GM23338 (cell line): Measurements from ENCODE around the gene APBB3. TPM values are rescaled to one million over a fixed set of nuclear protein-coding genes. Genes with fewer than 3 reads are reported as not detected.

ENCODE experiments used
- ATAC-seq: fragments of 200-7000 bp; cut with Tn5 transposase; 3 replicates; pipeline ENCODE4 v1.9.1; 2020
- DNase-seq: peaks from one replicate; pipeline ENCODE4 v3.0.0-alpha.2; 2015; ENCODE audit warnings: low spot score
- H2AFZ ChIP-seq: fragments of 200-600 bp; sonication (generic); 2 replicates; pipeline ENCODE4 v1.8.0; 2016; ENCODE audit warnings: antibody characterized with exemption, mild to moderate bottlenecking, moderate library complexity
- H3F3A ChIP-seq: fragments of 200-600 bp; sonication (generic); replicated peaks from 2 replicates; pipeline ENCODE4 v1.8.0; 2017; ENCODE audit warnings: antibody characterized with exemption, mixed run types, low read depth
- H3K27ac ChIP-seq: fragments of 200-600 bp; sonication (generic); 2 replicates; pipeline ENCODE4 v1.6.1; 2016; ENCODE audit warnings: low read depth
- H3K27me3 ChIP-seq: fragments of 200-600 bp; sonication (generic); 2 replicates; pipeline ENCODE4 v1.8.0; 2016; ENCODE audit warnings: mild to moderate bottlenecking, mixed run types, moderate library complexity; ENCODE audit not compliant: insufficient read depth
- H3K36me3 ChIP-seq: fragments of 200-600 bp; sonication (generic); 2 replicates; pipeline ENCODE4 v1.8.0; 2016; ENCODE audit warnings: mild to moderate bottlenecking; ENCODE audit not compliant: insufficient read depth
- H3K4me1 ChIP-seq: fragments of 200-600 bp; sonication (generic); 2 replicates; pipeline ENCODE4 v1.8.0; 2016; ENCODE audit warnings: mild to moderate bottlenecking, moderate library complexity; ENCODE audit not compliant: insufficient read depth
- H3K4me2 ChIP-seq: fragments of 200-600 bp; sonication (generic); 2 replicates; pipeline ENCODE4 v1.7.1; 2017; ENCODE audit warnings: mixed run types
- H3K4me3 ChIP-seq: fragments of 200-600 bp; sonication (generic); 2 replicates; pipeline ENCODE4 v1.6.1; 2016; ENCODE audit warnings: mixed run types
- H3K79me2 ChIP-seq: fragments of 200-600 bp; sonication (generic); replicated peaks from 2 replicates; pipeline ENCODE4 v1.8.0; 2017; ENCODE audit warnings: mild to moderate bottlenecking; ENCODE audit not compliant: insufficient read depth
- H3K9me2 ChIP-seq: fragments of 200-600 bp; sonication (generic); 2 replicates; pipeline ENCODE4 v1.8.0; 2017; ENCODE audit not compliant: insufficient read depth
- H4K20me1 ChIP-seq: fragments of 200-600 bp; sonication (generic); replicated peaks from 2 replicates; pipeline ENCODE4 v1.8.0; 2017; ENCODE audit warnings: mild to moderate bottlenecking; ENCODE audit not compliant: insufficient read depth
- H3K27ac Mint-ChIP-seq: 2 replicates; pipeline ENCODE4 v1.8.0; 2020; ENCODE audit warnings: inconsistent platforms, mild to moderate bottlenecking, moderate library complexity, mixed read lengths
- H3K27me3 Mint-ChIP-seq: 3 replicates; pipeline ENCODE4 v1.8.0; 2022; ENCODE audit warnings: low read depth, mild to moderate bottlenecking, moderate library complexity, mixed read lengths, inconsistent platforms; ENCODE audit not compliant: insufficient read depth, poor library complexity
- H3K36me3 Mint-ChIP-seq: 3 replicates; pipeline ENCODE4 v1.8.0; 2021; ENCODE audit warnings: low read depth, mild to moderate bottlenecking, inconsistent platforms, moderate library complexity, mixed read lengths
- H3K4me1 Mint-ChIP-seq: 3 replicates; pipeline ENCODE4 v1.8.0; 2020; ENCODE audit warnings: mild to moderate bottlenecking, inconsistent platforms, mixed read lengths
- H3K4me3 Mint-ChIP-seq: 3 replicates; pipeline ENCODE4 v1.8.0; 2021; ENCODE audit warnings: moderate library complexity, mild to moderate bottlenecking, inconsistent platforms, mixed read lengths
- H3K9me3 Mint-ChIP-seq: 3 replicates; pipeline ENCODE4 v1.8.0; 2020; ENCODE audit warnings: moderate library complexity, mild to moderate bottlenecking, inconsistent platforms, mixed read lengths
- CREB1 ChIP-seq: fragments of 250-450 bp; sonication (Bioruptor Pico); IDR thresholded peaks from 2 replicates; pipeline ENCODE4 v1.5.0; 2020; ENCODE audit warnings: low read depth, mild to moderate bottlenecking, moderate library complexity
- POLR2AphosphoS5 ChIP-seq: IDR thresholded peaks from 2 replicates; pipeline ENCODE4 v1.6.1; 2016; ENCODE audit warnings: antibody characterized with exemption, low read depth
- STAT1 ChIP-seq: IDR thresholded peaks from one replicate; pipeline ENCODE4 v1.6.1; 2016; ENCODE audit warnings: antibody characterized with exemption; ENCODE audit not compliant: unreplicated experiment
- polyA plus RNA-seq: library from polyadenylated mRNA; unstranded; fragments of >200 nt; fragmentation: Nextera tagmentation; extraction: Ambion mirVana; gene quantifications from 2 replicates; pipeline ENCODE4 v1.2.1, GENCODE V29; 2016
- total RNA-seq: library from RNA; depleted of rRNA; stranded (reverse); fragments of >200 nt; shearing (Covaris generic); gene quantifications from 2 replicates; pipeline ENCODE4 v1.2.3, GENCODE V29; 2014
- TF ChIP-seq, protein P1 (sequence below): fragments of 250-450 bp; sonication (Bioruptor Pico); IDR thresholded peaks from 2 replicates; pipeline ENCODE4 v1.5.0; 2020; ENCODE audit warnings: mild to moderate bottlenecking, moderate library complexity
- TF ChIP-seq, protein P2 (sequence below): IDR thresholded peaks from one replicate; pipeline ENCODE4 v1.6.1; 2018; ENCODE audit warnings: antibody characterized with exemption; ENCODE audit not compliant: unreplicated experiment
- TF ChIP-seq, protein P3 (sequence below): IDR thresholded peaks from 2 replicates; pipeline ENCODE4 v1.6.1; 2016; ENCODE audit warnings: antibody characterized with exemption
- TF ChIP-seq, protein P4 (sequence below), 2 experiments: fragments of 200-600 bp in 1 of 2; sonication (generic) in 1 of 2; conservative IDR thresholded peaks; 2 replicates each; pipeline versions ENCODE4 v1.5.1 to v1.6.1; 2016 to 2017; ENCODE audit warnings: antibody characterized with exemption in 2 of 2, low read depth in 2 of 2, mild to moderate bottlenecking in 2 of 2, moderate library complexity in 1 of 2

APBB3 gene
- total and polyA plus RNA-seq, 2 experiments from 2014 or later = 9.0 to 15.4 TPM

DNA sequence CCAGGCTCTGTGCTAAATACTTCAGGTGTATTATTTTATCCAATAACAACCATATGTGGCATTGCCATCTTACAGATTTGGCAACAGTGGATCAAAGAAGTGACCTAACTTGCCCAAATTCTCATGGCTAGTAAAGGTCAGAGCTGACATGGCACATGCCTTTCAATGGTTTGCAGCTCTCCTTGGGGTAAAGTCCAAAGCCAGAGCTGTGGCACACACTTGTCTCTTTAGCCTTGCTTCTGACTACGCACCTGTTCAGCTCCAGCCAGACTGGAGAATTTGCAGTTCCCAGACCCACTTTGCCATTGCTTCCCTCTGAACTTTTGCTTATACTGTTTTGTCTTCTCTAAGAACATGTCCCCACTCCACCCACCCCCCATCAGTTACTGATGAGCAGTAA lies 6.1 kb upstream of the APBB3 start (continued):
- TF ChIP-seq, protein P1, sequence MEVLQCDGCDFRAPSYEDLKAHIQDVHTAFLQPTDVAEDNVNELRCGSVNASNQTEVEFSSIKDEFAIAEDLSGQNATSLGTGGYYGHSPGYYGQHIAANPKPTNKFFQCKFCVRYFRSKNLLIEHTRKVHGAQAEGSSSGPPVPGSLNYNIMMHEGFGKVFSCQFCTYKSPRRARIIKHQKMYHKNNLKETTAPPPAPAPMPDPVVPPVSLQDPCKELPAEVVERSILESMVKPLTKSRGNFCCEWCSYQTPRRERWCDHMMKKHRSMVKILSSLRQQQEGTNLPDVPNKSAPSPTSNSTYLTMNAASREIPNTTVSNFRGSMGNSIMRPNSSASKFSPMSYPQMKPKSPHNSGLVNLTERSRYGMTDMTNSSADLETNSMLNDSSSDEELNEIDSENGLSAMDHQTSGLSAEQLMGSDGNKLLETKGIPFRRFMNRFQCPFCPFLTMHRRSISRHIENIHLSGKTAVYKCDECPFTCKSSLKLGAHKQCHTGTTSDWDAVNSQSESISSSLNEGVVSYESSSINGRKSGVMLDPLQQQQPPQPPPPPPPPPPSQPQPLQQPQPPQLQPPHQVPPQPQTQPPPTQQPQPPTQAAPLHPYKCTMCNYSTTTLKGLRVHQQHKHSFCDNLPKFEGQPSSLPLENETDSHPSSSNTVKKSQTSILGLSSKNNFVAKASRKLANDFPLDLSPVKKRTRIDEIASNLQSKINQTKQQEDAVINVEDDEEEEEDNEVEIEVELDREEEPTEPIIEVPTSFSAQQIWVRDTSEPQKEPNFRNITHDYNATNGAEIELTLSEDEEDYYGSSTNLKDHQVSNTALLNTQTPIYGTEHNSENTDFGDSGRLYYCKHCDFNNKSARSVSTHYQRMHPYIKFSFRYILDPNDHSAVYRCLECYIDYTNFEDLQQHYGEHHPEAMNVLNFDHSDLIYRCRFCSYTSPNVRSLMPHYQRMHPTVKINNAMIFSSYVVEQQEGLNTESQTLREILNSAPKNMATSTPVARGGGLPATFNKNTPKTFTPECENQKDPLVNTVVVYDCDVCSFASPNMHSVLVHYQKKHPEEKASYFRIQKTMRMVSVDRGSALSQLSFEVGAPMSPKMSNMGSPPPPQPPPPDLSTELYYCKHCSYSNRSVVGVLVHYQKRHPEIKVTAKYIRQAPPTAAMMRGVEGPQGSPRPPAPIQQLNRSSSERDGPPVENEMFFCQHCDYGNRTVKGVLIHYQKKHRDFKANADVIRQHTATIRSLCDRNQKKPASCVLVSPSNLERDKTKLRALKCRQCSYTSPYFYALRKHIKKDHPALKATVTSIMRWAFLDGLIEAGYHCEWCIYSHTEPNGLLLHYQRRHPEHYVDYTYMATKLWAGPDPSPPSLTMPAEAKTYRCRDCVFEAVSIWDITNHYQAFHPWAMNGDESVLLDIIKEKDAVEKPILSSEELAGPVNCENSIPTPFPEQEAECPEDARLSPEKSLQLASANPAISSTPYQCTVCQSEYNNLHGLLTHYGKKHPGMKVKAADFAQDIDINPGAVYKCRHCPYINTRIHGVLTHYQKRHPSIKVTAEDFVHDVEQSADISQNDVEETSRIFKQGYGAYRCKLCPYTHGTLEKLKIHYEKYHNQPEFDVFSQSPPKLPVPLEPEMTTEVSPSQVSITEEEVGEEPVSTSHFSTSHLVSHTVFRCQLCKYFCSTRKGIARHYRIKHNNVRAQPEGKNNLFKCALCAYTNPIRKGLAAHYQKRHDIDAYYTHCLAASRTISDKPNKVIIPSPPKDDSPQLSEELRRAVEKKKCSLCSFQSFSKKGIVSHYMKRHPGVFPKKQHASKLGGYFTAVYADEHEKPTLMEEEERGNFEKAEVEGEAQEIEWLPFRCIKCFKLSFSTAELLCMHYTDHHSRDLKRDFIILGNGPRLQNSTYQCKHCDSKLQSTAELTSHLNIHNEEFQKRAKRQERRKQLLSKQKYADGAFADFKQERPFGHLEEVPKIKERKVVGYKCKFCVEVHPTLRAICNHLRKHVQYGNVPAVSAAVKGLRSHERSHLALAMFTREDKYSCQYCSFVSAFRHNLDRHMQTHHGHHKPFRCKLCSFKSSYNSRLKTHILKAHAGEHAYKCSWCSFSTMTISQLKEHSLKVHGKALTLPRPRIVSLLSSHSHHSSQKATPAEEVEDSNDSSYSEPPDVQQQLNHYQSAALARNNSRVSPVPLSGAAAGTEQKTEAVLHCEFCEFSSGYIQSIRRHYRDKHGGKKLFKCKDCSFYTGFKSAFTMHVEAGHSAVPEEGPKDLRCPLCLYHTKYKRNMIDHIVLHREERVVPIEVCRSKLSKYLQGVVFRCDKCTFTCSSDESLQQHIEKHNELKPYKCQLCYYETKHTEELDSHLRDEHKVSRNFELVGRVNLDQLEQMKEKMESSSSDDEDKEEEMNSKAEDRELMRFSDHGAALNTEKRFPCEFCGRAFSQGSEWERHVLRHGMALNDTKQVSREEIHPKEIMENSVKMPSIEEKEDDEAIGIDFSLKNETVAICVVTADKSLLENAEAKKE = no peak
- TF ChIP-seq POLR2AphosphoS5 = no peak

DNA sequence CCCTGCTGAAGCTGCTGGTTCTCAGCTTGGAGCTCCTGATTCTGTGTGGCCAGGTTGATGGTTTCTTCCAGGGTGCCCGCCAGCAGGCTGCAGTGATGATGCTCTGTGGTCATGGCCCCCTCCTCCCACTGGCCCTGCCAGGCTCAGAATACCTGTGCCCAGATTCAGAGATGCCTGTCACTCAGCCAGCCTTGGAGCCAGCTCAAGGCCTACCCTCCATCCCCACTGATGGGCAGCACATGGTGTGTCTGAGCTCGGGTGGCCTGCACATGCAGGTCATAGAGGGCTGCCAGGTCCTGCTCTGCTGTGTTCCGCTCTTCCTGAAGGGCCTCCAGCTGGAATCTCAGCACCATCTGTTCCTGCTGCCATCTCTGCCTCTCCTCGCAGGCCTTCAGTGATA lies 5.7 kb upstream of the APBB3 start:
- Histone ChIP-seq H4K20me1 (peaks cover 8% of the 10 kb centered on the region; the same call in 1 of the 2 replicates), H3K4me1 (peaks cover 5% of the 10 kb centered on the region; the same call in 1 of the 2 replicates), H3F3A (no peaks in the 10 kb centered on the region), H3K79me2 (peaks cover 8% of the 10 kb centered on the region), H3K9me2 (no peaks in the 10 kb centered on the region), H2AFZ (no peak overlapping the region), H3K4me3 (no peak overlapping the region), H3K27me3 (no peaks in the 10 kb centered on the region), H3K4me2 (no peak overlapping the region), H3K36me3 (no peaks in the 10 kb centered on the region), H3K27ac (no peak overlapping the region)
- H3K27ac Mint-ChIP-seq = no peak overlapping the region
- TF ChIP-seq CREB1 (CRISPR knock-in tag) (no peak), STAT1 (no peak), POLR2AphosphoS5 (no peak)
- TF ChIP-seq, protein P2, sequence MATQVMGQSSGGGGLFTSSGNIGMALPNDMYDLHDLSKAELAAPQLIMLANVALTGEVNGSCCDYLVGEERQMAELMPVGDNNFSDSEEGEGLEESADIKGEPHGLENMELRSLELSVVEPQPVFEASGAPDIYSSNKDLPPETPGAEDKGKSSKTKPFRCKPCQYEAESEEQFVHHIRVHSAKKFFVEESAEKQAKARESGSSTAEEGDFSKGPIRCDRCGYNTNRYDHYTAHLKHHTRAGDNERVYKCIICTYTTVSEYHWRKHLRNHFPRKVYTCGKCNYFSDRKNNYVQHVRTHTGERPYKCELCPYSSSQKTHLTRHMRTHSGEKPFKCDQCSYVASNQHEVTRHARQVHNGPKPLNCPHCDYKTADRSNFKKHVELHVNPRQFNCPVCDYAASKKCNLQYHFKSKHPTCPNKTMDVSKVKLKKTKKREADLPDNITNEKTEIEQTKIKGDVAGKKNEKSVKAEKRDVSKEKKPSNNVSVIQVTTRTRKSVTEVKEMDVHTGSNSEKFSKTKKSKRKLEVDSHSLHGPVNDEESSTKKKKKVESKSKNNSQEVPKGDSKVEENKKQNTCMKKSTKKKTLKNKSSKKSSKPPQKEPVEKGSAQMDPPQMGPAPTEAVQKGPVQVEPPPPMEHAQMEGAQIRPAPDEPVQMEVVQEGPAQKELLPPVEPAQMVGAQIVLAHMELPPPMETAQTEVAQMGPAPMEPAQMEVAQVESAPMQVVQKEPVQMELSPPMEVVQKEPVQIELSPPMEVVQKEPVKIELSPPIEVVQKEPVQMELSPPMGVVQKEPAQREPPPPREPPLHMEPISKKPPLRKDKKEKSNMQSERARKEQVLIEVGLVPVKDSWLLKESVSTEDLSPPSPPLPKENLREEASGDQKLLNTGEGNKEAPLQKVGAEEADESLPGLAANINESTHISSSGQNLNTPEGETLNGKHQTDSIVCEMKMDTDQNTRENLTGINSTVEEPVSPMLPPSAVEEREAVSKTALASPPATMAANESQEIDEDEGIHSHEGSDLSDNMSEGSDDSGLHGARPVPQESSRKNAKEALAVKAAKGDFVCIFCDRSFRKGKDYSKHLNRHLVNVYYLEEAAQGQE = no peak
- TF ChIP-seq, protein P3, sequence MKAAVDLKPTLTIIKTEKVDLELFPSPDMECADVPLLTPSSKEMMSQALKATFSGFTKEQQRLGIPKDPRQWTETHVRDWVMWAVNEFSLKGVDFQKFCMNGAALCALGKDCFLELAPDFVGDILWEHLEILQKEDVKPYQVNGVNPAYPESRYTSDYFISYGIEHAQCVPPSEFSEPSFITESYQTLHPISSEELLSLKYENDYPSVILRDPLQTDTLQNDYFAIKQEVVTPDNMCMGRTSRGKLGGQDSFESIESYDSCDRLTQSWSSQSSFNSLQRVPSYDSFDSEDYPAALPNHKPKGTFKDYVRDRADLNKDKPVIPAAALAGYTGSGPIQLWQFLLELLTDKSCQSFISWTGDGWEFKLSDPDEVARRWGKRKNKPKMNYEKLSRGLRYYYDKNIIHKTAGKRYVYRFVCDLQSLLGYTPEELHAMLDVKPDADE = no peak
- TF ChIP-seq, protein P4, sequence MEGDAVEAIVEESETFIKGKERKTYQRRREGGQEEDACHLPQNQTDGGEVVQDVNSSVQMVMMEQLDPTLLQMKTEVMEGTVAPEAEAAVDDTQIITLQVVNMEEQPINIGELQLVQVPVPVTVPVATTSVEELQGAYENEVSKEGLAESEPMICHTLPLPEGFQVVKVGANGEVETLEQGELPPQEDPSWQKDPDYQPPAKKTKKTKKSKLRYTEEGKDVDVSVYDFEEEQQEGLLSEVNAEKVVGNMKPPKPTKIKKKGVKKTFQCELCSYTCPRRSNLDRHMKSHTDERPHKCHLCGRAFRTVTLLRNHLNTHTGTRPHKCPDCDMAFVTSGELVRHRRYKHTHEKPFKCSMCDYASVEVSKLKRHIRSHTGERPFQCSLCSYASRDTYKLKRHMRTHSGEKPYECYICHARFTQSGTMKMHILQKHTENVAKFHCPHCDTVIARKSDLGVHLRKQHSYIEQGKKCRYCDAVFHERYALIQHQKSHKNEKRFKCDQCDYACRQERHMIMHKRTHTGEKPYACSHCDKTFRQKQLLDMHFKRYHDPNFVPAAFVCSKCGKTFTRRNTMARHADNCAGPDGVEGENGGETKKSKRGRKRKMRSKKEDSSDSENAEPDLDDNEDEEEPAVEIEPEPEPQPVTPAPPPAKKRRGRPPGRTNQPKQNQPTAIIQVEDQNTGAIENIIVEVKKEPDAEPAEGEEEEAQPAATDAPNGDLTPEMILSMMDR (conservative IDR thresholded peaks at IDR 0.05; ENCODE audit: low read depth in 2 of 2) = no peak
- H3K27me3 Mint-ChIP-seq = peaks cover 8% of the 10 kb centered on the region
- no peaks in the 10 kb centered on the region; the same call in 2 of the 3 replicates for H3K4me1 Mint-ChIP-seq
- DNase-seq (no peak), ATAC-seq (no peak)
- H3K36me3 Mint-ChIP-seq = peaks cover 22% of the 10 kb centered on the region
- H3K9me3 Mint-ChIP-seq = no peaks in the 10 kb centered on the region; the same call in 2 of the 3 replicates
- H3K4me3 Mint-ChIP-seq = no peak overlapping the region
